ENCODE measurements around the gene RAP1A.

The RAP1A gene

DNA sequence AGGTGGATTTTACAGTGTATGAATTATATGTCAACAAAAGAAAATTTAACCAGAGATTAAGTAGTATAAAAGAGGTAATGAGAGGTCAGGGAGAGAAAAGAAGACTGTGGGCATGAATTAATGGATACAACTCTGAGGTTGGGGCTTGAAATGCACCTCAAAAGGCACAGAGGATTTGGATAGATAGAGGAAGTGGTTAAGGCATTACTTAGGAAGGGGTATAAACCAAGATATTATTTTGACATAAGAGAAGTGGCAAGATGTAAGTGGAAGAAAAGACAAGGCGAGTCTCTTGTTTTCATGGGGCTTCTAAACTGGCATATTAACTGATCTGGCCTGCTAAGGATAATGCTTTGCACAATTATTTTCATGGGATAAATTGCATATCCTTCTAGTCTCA lies 34.1 kb downstream of the RAP1A start:
- Histone ChIP-seq H3K9ac (ENCODE audit: low read length) (no peak overlapping the region), H3K36me3 (ENCODE audit: control insufficient read depth, insufficient read depth, low read length) (no peaks in the 10 kb centered on the region), H3K56ac (ENCODE audit: low read length) (no peak overlapping the region), H3K23ac (ENCODE audit: low read length) (no peak overlapping the region), H4K5ac (ENCODE audit: low read length) (no peak overlapping the region), H4K8ac (ENCODE audit: low read depth, low read length) (no peak overlapping the region), H3K4me1 (ENCODE audit: control insufficient read depth, low read depth, low read length) (no peaks in the 10 kb centered on the region), H3K27ac (ENCODE audit: low read depth, low read length) (no peak overlapping the region), H3K79me2 (ENCODE audit: control insufficient read depth, insufficient read depth, low read length) (peaks cover 3% of the 10 kb centered on the region), H3K4ac (ENCODE audit: low read depth, low read length) (no peak overlapping the region), H3K4me3 (ENCODE audit: low read length) (no peak overlapping the region), H3K27me3 (ENCODE audit: insufficient read depth, low read length, poor library complexity) (no peaks in the 10 kb centered on the region), H2AK5ac (ENCODE audit: low read length) (no peak overlapping the region), H2BK5ac (ENCODE audit: low read length) (no peak overlapping the region), H2BK120ac (ENCODE audit: low read depth, low read length) (no peak overlapping the region), H2BK15ac (replicated peaks; ENCODE audit: low read depth) (no peak overlapping the region), H3K18ac (ENCODE audit: low read length) (no peak overlapping the region), H3K79me1 (ENCODE audit: low read length) (peaks cover 2% of the 10 kb centered on the region), H3K4me2 (ENCODE audit: low read length) (no peak overlapping the region)
- WGBS (ENCODE audit: extremely low coverage, insufficient coverage, low lambda C conversion rate), result no CpG with 5 or more reads among the region's 1 CpG
- DNase-seq, result no peak

DNA sequence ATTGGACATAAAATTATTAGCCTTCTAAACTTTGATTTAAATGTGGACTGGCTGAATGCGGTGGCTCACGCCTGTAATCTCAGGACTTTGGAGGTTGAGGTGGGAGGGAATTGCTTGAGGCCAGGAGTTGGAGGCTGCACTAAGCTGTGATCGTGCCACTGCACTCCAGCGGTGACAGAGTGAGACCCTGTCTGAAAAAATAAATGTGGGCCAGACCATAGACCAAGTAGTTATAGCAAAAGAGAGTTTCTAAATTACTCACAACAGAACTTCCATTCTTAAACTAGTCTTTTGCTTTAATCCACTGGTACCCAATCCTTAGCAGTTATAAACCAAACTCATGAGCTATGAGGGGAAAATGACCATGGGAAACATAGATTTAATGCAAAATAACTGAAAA lies 35.2 kb downstream of the RAP1A start:
- no peaks in the 10 kb centered on the region for H3K27me3 ChIP-seq (ENCODE audit: insufficient read depth, low read length, poor library complexity)
- H3K23ac ChIP-seq (ENCODE audit: low read length), result no peak overlapping the region
- no peak overlapping the region for H3K18ac ChIP-seq (ENCODE audit: low read length)
- H3K36me3 ChIP-seq (ENCODE audit: control insufficient read depth, insufficient read depth, low read length), result no peaks in the 10 kb centered on the region
- no peaks in the 10 kb centered on the region for H3K79me1 ChIP-seq (ENCODE audit: low read length)
- H3K4me2 ChIP-seq (ENCODE audit: low read length), result no peak overlapping the region
- H2BK15ac ChIP-seq (replicated peaks; ENCODE audit: low read depth), result no peak overlapping the region
- H2BK120ac ChIP-seq (ENCODE audit: low read depth, low read length), result no peak overlapping the region
- no peak overlapping the region for H3K27ac ChIP-seq (ENCODE audit: low read depth, low read length)
- WGBS (ENCODE audit: extremely low coverage, insufficient coverage, low lambda C conversion rate), result no CpG with 5 or more reads among the region's 4 CpGs
- no peak overlapping the region for H4K8ac ChIP-seq (ENCODE audit: low read depth, low read length)
- DNase-seq, result no peak
- no peaks in the 10 kb centered on the region for H3K4me1 ChIP-seq (ENCODE audit: control insufficient read depth, low read depth, low read length)
- H4K5ac ChIP-seq (ENCODE audit: low read length), result no peak overlapping the region
- no peak overlapping the region for H3K9ac ChIP-seq (ENCODE audit: low read length)
- no peak overlapping the region for H3K4me3 ChIP-seq (ENCODE audit: low read length)
- H3K4ac ChIP-seq (ENCODE audit: low read depth, low read length), result no peak overlapping the region
- no peak overlapping the region for H2AK5ac ChIP-seq (ENCODE audit: low read length)
- no peak overlapping the region for H2BK5ac ChIP-seq (ENCODE audit: low read length)
- H3K56ac ChIP-seq (ENCODE audit: low read length), result no peak overlapping the region
- peaks cover 3% of the 10 kb centered on the region for H3K79me2 ChIP-seq (ENCODE audit: control insufficient read depth, insufficient read depth, low read length)

DNA sequence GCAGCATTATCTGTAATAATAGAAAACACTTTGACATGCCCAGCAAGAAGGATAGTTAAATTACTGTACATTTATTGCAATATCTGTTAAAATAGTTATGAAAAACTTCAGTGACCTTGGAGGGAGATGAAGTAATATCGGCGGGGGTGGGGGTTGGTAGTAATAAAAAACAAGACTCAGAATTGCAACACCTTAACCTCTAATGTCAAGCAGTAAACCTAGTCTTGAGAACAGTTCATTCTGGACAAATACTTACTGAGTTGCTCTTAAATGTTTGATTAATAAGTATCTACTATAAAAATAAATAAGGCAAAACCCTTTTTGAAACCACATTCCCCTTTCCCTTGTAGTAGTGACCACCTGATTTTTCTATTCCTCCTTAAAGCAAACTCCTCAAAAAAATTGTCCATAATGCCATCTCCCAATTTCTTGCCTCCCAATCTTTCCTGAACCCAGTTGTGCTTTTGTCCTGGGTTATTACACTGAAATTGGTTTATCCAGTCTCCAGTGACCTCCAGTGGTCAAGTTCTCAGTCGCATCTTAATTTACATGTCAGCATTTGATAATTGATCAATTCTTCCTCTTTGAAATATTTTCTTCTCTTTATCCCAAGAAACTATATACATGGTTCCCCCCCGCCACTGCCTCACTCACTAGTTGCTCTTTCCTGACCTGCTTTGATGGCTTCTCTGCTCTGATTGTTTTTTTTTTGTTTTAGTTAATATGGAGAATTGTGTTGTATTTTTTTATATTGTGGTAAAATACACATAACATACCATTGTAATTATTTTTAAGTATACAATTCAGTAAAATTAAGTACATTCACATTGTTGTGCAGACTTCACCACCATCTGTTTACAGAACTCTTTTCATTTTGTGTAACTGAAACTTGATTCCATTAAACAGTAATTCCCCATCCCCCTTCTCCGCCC lies 36.8 kb downstream of the RAP1A start:
- Histone ChIP-seq H4K8ac (ENCODE audit: low read depth, low read length) (no peak overlapping the region), H3K27ac (ENCODE audit: low read depth, low read length) (no peak overlapping the region), H2BK15ac (replicated peaks; ENCODE audit: low read depth) (no peak overlapping the region), H3K56ac (ENCODE audit: low read length) (no peak overlapping the region), H2BK5ac (ENCODE audit: low read length) (no peak overlapping the region), H3K9ac (ENCODE audit: low read length) (no peak overlapping the region), H3K4ac (ENCODE audit: low read depth, low read length) (no peak overlapping the region), H3K4me3 (ENCODE audit: low read length) (no peak overlapping the region), H3K79me1 (ENCODE audit: low read length) (no peaks in the 10 kb centered on the region), H3K79me2 (ENCODE audit: control insufficient read depth, insufficient read depth, low read length) (peaks cover 5% of the 10 kb centered on the region), H3K27me3 (ENCODE audit: insufficient read depth, low read length, poor library complexity) (no peaks in the 10 kb centered on the region), H3K4me2 (ENCODE audit: low read length) (no peak overlapping the region), H4K5ac (ENCODE audit: low read length) (no peak overlapping the region), H3K36me3 (ENCODE audit: control insufficient read depth, insufficient read depth, low read length) (no peaks in the 10 kb centered on the region), H2AK5ac (ENCODE audit: low read length) (no peak overlapping the region), H3K23ac (ENCODE audit: low read length) (no peak overlapping the region), H3K4me1 (ENCODE audit: control insufficient read depth, low read depth, low read length) (no peaks in the 10 kb centered on the region), H3K18ac (ENCODE audit: low read length) (no peak overlapping the region), H2BK120ac (ENCODE audit: low read depth, low read length) (no peak overlapping the region)
- WGBS (ENCODE audit: extremely low coverage, insufficient coverage, low lambda C conversion rate), result 100% methylated on average over 1 of the region's 5 CpGs
- DNase-seq, result peak; percentile 65

DNA sequence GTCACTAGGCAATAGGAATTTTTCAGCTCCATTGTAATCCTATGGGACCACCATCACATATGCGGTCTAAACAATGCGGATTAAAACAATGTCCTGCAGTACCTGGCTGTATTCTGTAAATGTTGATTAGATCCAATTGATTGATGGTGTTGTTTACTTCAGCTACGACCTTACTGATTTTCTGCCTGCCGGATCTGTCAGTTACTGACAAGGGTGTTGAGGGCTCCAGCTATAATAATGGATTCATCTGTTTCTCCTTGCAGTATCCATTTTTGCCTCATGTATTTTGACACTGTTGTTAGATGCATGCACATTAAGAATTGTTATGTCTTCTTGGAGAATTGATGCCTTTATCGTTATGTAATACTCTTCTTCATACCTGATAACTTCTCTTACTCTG lies 39.0 kb downstream of the RAP1A start:
- peaks cover 5% of the 10 kb centered on the region for H3K79me2 ChIP-seq (ENCODE audit: control insufficient read depth, insufficient read depth, low read length)
- no peak overlapping the region for H3K4ac ChIP-seq (ENCODE audit: low read depth, low read length)
- H3K56ac ChIP-seq (ENCODE audit: low read length), result no peak overlapping the region
- no peak overlapping the region for H2AK5ac ChIP-seq (ENCODE audit: low read length)
- peak; percentile 14 for DNase-seq
- no peak overlapping the region for H2BK5ac ChIP-seq (ENCODE audit: low read length)
- no peak overlapping the region for H3K23ac ChIP-seq (ENCODE audit: low read length)
- H3K27ac ChIP-seq (ENCODE audit: low read depth, low read length), result no peak overlapping the region
- WGBS (ENCODE audit: extremely low coverage, insufficient coverage, low lambda C conversion rate), result no CpG with 5 or more reads among the region's 5 CpGs
- H4K8ac ChIP-seq (ENCODE audit: low read depth, low read length), result no peak overlapping the region
- no peaks in the 10 kb centered on the region for H3K36me3 ChIP-seq (ENCODE audit: control insufficient read depth, insufficient read depth, low read length)
- H3K4me2 ChIP-seq (ENCODE audit: low read length), result no peak overlapping the region
- no peak overlapping the region for H3K18ac ChIP-seq (ENCODE audit: low read length)
- no peak overlapping the region for H3K4me3 ChIP-seq (ENCODE audit: low read length)
- H4K5ac ChIP-seq (ENCODE audit: low read length), result no peak overlapping the region
- H2BK15ac ChIP-seq (replicated peaks; ENCODE audit: low read depth), result no peak overlapping the region
- no peaks in the 10 kb centered on the region for H3K27me3 ChIP-seq (ENCODE audit: insufficient read depth, low read length, poor library complexity)
- peaks cover 2% of the 10 kb centered on the region for H3K79me1 ChIP-seq (ENCODE audit: low read length)
- no peak overlapping the region for H3K9ac ChIP-seq (ENCODE audit: low read length)
- no peak overlapping the region for H2BK120ac ChIP-seq (ENCODE audit: low read depth, low read length)
- H3K4me1 ChIP-seq (ENCODE audit: control insufficient read depth, low read depth, low read length), result no peaks in the 10 kb centered on the region

DNA sequence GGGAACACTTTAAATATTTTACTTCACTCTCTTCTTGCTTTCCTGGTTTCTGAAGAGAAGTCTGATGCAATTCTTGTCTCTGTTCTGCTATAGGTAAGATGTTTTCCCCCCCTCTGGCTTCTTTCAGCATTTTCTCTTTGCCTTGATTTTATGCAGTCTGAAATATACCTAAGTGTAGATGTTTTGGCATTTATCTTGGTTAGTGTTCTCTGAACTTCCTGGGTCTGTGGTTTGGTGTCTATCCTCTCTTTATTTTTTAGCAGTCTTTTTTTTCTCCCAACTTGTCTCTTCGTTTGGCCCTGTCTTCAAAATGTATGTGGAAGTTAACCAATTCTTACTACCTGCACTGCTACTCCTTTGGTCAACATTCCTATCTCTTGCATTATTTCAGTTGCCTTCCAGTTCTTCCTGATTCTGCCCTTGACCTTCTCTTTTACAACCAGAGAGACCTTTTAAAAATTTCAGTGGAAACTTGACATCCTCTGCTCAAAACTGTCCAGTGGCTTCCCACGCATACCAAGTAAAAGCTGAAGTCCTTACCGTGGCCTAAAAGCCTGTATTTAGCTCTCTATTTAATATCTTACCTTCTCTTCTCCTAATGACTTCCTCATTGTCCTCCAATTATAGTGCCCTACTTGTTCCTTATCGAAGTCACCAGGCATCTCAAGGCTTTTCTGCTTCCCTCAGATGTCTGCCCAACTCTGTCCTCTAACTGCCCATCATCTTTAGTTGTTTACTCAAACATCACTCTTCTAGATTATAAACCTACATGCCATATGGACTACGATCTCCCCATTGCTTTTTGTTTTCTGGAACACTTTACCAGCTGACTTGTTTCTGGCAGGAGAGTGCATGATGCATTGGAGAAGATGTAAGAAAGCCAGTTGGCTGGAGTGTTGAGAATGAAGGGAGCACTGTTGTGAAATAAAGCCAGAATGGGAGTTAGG lies 40.9 kb downstream of the RAP1A start:
- Histone ChIP-seq H3K79me2 (ENCODE audit: control insufficient read depth, insufficient read depth, low read length) (peaks cover 7% of the 10 kb centered on the region), H2AK5ac (ENCODE audit: low read length) (no peak overlapping the region), H3K4me1 (ENCODE audit: control insufficient read depth, low read depth, low read length) (no peaks in the 10 kb centered on the region), H3K18ac (ENCODE audit: low read length) (no peak overlapping the region), H3K9ac (ENCODE audit: low read length) (no peak overlapping the region), H2BK5ac (ENCODE audit: low read length) (no peak overlapping the region), H3K79me1 (ENCODE audit: low read length) (peaks cover 3% of the 10 kb centered on the region), H3K4me3 (ENCODE audit: low read length) (no peak overlapping the region), H2BK15ac (replicated peaks; ENCODE audit: low read depth) (no peak overlapping the region), H3K27ac (ENCODE audit: low read depth, low read length) (no peak overlapping the region), H4K8ac (ENCODE audit: low read depth, low read length) (no peak overlapping the region), H3K4ac (ENCODE audit: low read depth, low read length) (no peak overlapping the region), H3K56ac (ENCODE audit: low read length) (no peak overlapping the region), H3K4me2 (ENCODE audit: low read length) (no peak overlapping the region), H2BK120ac (ENCODE audit: low read depth, low read length) (no peak overlapping the region), H3K23ac (ENCODE audit: low read length) (no peak overlapping the region), H3K27me3 (ENCODE audit: insufficient read depth, low read length, poor library complexity) (no peaks in the 10 kb centered on the region), H4K5ac (ENCODE audit: low read length) (no peak overlapping the region), H3K36me3 (ENCODE audit: control insufficient read depth, insufficient read depth, low read length) (no peaks in the 10 kb centered on the region)
- DNase-seq, result peak; percentile 27
- no CpG with 5 or more reads among the region's 5 CpGs for WGBS (ENCODE audit: extremely low coverage, insufficient coverage, low lambda C conversion rate)

Measured in mesendoderm (in vitro differentiated cells).